Measurements from ENCODE around the gene INSIG1.

- TF ChIP-seq CTCF (IDR thresholded peaks at IDR 0.05) (no peak), POLR2A (IDR thresholded peaks at IDR 0.05) (no peak)
Measured at GRCh38 chr7:155287284-155287935, 10.3 kb upstream of the INSIG1 start.
